ENCODE data around the gene C1RL. TPM values are rescaled to one million over a fixed set of nuclear protein-coding genes. Genes with fewer than 3 reads are reported as not detected.

C1RL gene
- total and polyA plus RNA-seq, 2 of the 4 experiments (the other 2 are of a cell fraction): 9.1 to 12.3 TPM

DNA sequence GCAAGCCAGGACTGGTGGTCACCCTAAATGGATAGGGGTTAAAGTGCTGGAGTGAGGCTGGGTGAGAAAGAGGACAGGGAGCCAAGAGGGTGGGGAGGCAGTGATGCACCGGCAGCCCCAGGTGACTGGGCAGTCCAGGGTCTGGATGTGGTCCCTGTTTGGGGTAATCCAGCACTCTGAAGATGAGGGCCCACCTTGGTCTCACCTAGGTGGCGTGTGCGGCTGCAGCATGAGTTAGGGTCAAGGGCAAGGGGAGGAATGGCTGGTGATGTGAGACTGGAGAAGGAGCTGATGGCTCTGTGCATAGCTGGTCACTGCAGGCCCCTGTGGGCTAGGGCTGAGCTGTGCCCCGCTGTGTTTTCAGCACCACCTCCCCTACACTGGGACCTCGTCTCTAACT is 1.6 kb upstream of the C1RL start:
- no peak overlapping the region for H4K8ac ChIP-seq (ENCODE audit: low read depth in 2 of 2, low read length in 2 of 2)
- BruUV-seq (replicated peaks): no TSS peak
- TF ChIP-seq, protein P1, sequence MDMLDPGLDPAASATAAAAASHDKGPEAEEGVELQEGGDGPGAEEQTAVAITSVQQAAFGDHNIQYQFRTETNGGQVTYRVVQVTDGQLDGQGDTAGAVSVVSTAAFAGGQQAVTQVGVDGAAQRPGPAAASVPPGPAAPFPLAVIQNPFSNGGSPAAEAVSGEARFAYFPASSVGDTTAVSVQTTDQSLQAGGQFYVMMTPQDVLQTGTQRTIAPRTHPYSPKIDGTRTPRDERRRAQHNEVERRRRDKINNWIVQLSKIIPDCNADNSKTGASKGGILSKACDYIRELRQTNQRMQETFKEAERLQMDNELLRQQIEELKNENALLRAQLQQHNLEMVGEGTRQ (IDR thresholded peaks at IDR 0.05; ENCODE audit: low read depth, low read length): no peak
- no peak for TF ChIP-seq RAD21 (IDR thresholded peaks at IDR 0.05; ENCODE audit: low read length)
- TF ChIP-seq, protein P2, sequence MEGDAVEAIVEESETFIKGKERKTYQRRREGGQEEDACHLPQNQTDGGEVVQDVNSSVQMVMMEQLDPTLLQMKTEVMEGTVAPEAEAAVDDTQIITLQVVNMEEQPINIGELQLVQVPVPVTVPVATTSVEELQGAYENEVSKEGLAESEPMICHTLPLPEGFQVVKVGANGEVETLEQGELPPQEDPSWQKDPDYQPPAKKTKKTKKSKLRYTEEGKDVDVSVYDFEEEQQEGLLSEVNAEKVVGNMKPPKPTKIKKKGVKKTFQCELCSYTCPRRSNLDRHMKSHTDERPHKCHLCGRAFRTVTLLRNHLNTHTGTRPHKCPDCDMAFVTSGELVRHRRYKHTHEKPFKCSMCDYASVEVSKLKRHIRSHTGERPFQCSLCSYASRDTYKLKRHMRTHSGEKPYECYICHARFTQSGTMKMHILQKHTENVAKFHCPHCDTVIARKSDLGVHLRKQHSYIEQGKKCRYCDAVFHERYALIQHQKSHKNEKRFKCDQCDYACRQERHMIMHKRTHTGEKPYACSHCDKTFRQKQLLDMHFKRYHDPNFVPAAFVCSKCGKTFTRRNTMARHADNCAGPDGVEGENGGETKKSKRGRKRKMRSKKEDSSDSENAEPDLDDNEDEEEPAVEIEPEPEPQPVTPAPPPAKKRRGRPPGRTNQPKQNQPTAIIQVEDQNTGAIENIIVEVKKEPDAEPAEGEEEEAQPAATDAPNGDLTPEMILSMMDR (conservative IDR thresholded peaks at IDR 0.05; ENCODE audit: low read depth, low read length): no peak
- no peak for TF ChIP-seq MAFK (IDR thresholded peaks at IDR 0.05; ENCODE audit: low read depth, low read length)
- no peak for TF ChIP-seq CEBPB (IDR thresholded peaks at IDR 0.05; ENCODE audit: low read depth, low read length)
- TF ChIP-seq CHD1 (IDR thresholded peaks at IDR 0.05; ENCODE audit: low read depth, low read length): no peak
- no peak for TF ChIP-seq MXI1 (IDR thresholded peaks at IDR 0.05; ENCODE audit: borderline replicate concordance, low read depth, low read length)
- TF ChIP-seq RCOR1 (IDR thresholded peaks at IDR 0.05; ENCODE audit: insufficient replicate concordance, low read length): no peak
- no peak for TF ChIP-seq RFX5 (IDR thresholded peaks at IDR 0.05; ENCODE audit: low read depth, low read length)
- TF ChIP-seq, protein P3, sequence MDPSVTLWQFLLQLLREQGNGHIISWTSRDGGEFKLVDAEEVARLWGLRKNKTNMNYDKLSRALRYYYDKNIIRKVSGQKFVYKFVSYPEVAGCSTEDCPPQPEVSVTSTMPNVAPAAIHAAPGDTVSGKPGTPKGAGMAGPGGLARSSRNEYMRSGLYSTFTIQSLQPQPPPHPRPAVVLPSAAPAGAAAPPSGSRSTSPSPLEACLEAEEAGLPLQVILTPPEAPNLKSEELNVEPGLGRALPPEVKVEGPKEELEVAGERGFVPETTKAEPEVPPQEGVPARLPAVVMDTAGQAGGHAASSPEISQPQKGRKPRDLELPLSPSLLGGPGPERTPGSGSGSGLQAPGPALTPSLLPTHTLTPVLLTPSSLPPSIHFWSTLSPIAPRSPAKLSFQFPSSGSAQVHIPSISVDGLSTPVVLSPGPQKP (IDR thresholded peaks at IDR 0.05; ENCODE audit: borderline replicate concordance, low read depth, low read length): no peak
- TF ChIP-seq FOS (IDR thresholded peaks at IDR 0.05; ENCODE audit: low read depth, low read length): no peak
- TF ChIP-seq NFE2L2 (IDR thresholded peaks at IDR 0.05; ENCODE audit: low read depth, low read length): no peak
- no peak for TF ChIP-seq MAZ (IDR thresholded peaks at IDR 0.05; ENCODE audit: borderline replicate concordance, low read depth, low read length)
- TF ChIP-seq SMC3 (IDR thresholded peaks at IDR 0.05; ENCODE audit: low read depth, low read length): no peak
- H4K5ac ChIP-seq (ENCODE audit: low read depth, low read length): no peak overlapping the region
- H3K79me1 ChIP-seq (ENCODE audit: low read depth in 1 of 2, low read length in 2 of 2): peaks cover 24 to 49% of the 10 kb centered on the region in 2 experiments; a peak in 3 of 4 replicates
- no peak overlapping the region for H2AFZ ChIP-seq (replicated peaks; ENCODE audit: low read length, poor library complexity)
- no peak overlapping the region for H3K56ac ChIP-seq (ENCODE audit: extremely low read depth, insufficient read depth, low read length)
- H3K4me2 ChIP-seq (ENCODE audit: low read depth, low read length): no peak overlapping the region
- no peak overlapping the region for H3K27ac ChIP-seq (ENCODE audit: insufficient read depth, low read length)
- 100% methylated on average over 1 of the region's 5 CpGs; no CpG with 5 or more reads in 1 of the 2 experiments for WGBS, 2 experiments (ENCODE audit: extremely low coverage in 2 of 2, insufficient read length in 1 of 2)
- dilution Hi-C loops (cut with HindIII; ENCODE audit: low sequenced_read_pairs, unreplicated experiment): no loop called here
- H2AK9ac ChIP-seq (replicated peaks; ENCODE audit: low read depth, low read length, poor library complexity): peak overlapping the region; percentile 33
- H3K4me1 ChIP-seq (ENCODE audit: control insufficient read depth, insufficient read depth, low read length): peaks cover 5% of the 10 kb centered on the region; the same call in 1 of the 2 replicates
- H2BK15ac ChIP-seq (ENCODE audit: low read depth, low read length): no peak overlapping the region
- ChIA-PET CTCF (interaction anchor here (1.0 kb wide), 1 partner anchor 50 kb away, joined by 3 read pairs; the partner anchor contains the start of gene C1S), POLR2A (ENCODE audit: unreplicated experiment) (interaction anchor here (0.6 kb wide), 1 partner anchor 50 kb away, joined by 3 read pairs; the partner anchor contains the start of gene C1S)
- no peak for DNase-seq
- no peak overlapping the region for H3K18ac ChIP-seq (ENCODE audit: low read depth, low read length)
- no peak overlapping the region for H4K91ac ChIP-seq (ENCODE audit: insufficient read depth, low read depth, low read length)
- H3K9ac ChIP-seq (ENCODE audit: low read depth, low read length): no peak overlapping the region
- no peak overlapping the region for H2BK5ac ChIP-seq (ENCODE audit: low read depth, low read length, poor library complexity, severe bottlenecking)
- no peak overlapping the region for H2BK20ac ChIP-seq (ENCODE audit: low read depth, low read length)
- H3K36me3 ChIP-seq (ENCODE audit: control insufficient read depth, insufficient read depth, low read length): peaks cover 14% of the 10 kb centered on the region
- H3K4me3 ChIP-seq (ENCODE audit: insufficient read depth, low read depth, low read length): no peak overlapping the region
- H2BK120ac ChIP-seq (ENCODE audit: low read depth, low read length): no peak overlapping the region
- H3K4ac ChIP-seq (ENCODE audit: low read depth, low read length): no peak overlapping the region
- peak overlapping the region; percentile 50 for H2AK5ac ChIP-seq (ENCODE audit: low read depth, low read length)
- no peaks in the 10 kb centered on the region for H3K9me1 ChIP-seq (ENCODE audit: insufficient read depth, low read length)
- no peaks in the 10 kb centered on the region for H3K27me3 ChIP-seq (ENCODE audit: control insufficient read depth, insufficient read depth, low read length)
- H3K23ac ChIP-seq (ENCODE audit: low read depth, low read length): no peak overlapping the region
- in situ Hi-C loops (cut with MboI; ENCODE audit: low sequenced_read_pairs): loop anchor here (5.0 to 10.0 kb wide), 2 partner anchors 48 to 166 kb away; partner anchors contain the start of genes C12orf57, C1S and RNU7-1
- intact Hi-C loops (cut with micrococcal nuclease): loop anchor here (5.0 kb wide), 1 partner anchor 238 kb away; the partner anchor contains the start of gene SPSB2
- no peak overlapping the region for H3K14ac ChIP-seq (replicated peaks; ENCODE audit: low read depth, low read length)
- H4K20me1 ChIP-seq (ENCODE audit: insufficient read depth, low read length): no peaks in the 10 kb centered on the region
- H3K9me3 ChIP-seq (ENCODE audit: control insufficient read depth, insufficient read depth, low read length): no peaks in the 10 kb centered on the region
- no peak for ATAC-seq (ENCODE audit: low read depth)

Data from IMR-90 (cell line).